H1 (cell line): ENCODE data around the gene PRSS50. TPM values are rescaled to one million over a fixed set of nuclear protein-coding genes. Genes with fewer than 3 reads are reported as not detected.

Source experiments
- BRCA1 ChIP-seq: IDR thresholded peaks from 2 replicates; pipeline ENCODE4 v1.6.1; 2012; ENCODE audit warnings: low read depth, low read length, improper control_type of control experiment
- JUND ChIP-seq: IDR thresholded peaks from 2 replicates; pipeline ENCODE4 v1.6.1; 2011; ENCODE audit warnings: mild to moderate bottlenecking, improper control_type of control experiment, low read length
- POLR2AphosphoS5 ChIP-seq: IDR thresholded peaks from 2 replicates; pipeline ENCODE4 v1.6.1; 2011; ENCODE audit warnings: low read depth, low read length
- polyA plus RNA-seq, 7 experiments: library from polyadenylated mRNA; depleted of rRNA in 3 of 7; stranded (reverse) in 5 of 7; unstranded in 2 of 7; fragments of >200 nt in 5 of 7; fragments of 200-250 nt in 2 of 7; gene quantifications; 1 replicate in 5 of 7; 2 replicates in 1 of 7; 4 replicates in 1 of 7; pipeline versions ENCODE4 v1.2.1 to v1.2.3, GENCODE V29; 2011 to 2013; ENCODE audit warnings: missing spikeins in 2 of 7, mixed read lengths in 2 of 7
- total RNA-seq: library from RNA; stranded (reverse); fragmentation: NEBNext Ultra II Directional; extraction: Animal tissue kit (Norgen Biotek cat#: 25700); gene quantifications from 2 replicates; pipeline ENCODE4 v1.2.1, GENCODE V29; 2021

PRSS50 gene
- total and polyA plus RNA-seq, 2 of the 8 experiments (the other 6 are each of a cell fraction or from before 2014, with no cell fraction given) = 0.47 to 0.71 TPM

- no peak for TF ChIP-seq BRCA1
- no peak for TF ChIP-seq POLR2AphosphoS5
- no peak for TF ChIP-seq JUND
- TF ChIP-seq, all 59 proteins: peak for 0
These were observed 8.5 kb downstream of the PRSS50 start (continued) for GRCh38 chr3:46709157-46709654.
